ENCODE measurements around the gene KLK10. TPM values are rescaled to one million over a fixed set of nuclear protein-coding genes. Genes with fewer than 3 reads are reported as not detected.

The KLK10 gene
- total RNA-seq, 4 donors from 2014 or later, result 1.7 to 6.7 (median 4.1) TPM; not detected in 1

DNA sequence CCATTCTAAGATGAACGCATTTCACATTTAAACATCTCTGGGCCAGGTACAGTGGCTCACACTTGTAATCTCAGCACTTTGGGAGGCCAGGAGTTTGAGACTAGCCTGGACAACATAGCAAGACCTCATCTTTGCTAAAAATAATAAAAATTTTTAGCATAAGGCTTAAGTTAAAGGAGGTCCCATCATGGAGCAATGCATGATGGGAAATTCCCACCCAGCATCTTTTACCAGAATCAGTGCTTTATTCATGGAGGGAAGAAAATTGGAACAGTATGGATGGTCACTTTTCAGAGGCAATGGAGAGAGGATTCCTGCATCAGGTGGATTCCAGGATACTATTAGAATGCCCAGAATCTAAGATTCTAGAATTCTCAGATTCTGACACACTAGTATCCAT is 14.3 kb downstream of the KLK10 start:
- no peaks in the 10 kb centered on the region for H3K36me3 ChIP-seq
- TF ChIP-seq POLR2A (IDR thresholded peaks at IDR 0.05), result no peak
- TF ChIP-seq EP300 (IDR thresholded peaks at IDR 0.05), result no peak
- no peak for TF ChIP-seq POLR2AphosphoS5 (IDR thresholded peaks at IDR 0.05)
- TF ChIP-seq, protein P1, sequence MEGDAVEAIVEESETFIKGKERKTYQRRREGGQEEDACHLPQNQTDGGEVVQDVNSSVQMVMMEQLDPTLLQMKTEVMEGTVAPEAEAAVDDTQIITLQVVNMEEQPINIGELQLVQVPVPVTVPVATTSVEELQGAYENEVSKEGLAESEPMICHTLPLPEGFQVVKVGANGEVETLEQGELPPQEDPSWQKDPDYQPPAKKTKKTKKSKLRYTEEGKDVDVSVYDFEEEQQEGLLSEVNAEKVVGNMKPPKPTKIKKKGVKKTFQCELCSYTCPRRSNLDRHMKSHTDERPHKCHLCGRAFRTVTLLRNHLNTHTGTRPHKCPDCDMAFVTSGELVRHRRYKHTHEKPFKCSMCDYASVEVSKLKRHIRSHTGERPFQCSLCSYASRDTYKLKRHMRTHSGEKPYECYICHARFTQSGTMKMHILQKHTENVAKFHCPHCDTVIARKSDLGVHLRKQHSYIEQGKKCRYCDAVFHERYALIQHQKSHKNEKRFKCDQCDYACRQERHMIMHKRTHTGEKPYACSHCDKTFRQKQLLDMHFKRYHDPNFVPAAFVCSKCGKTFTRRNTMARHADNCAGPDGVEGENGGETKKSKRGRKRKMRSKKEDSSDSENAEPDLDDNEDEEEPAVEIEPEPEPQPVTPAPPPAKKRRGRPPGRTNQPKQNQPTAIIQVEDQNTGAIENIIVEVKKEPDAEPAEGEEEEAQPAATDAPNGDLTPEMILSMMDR (IDR thresholded peaks at IDR 0.05), result no peak
- no peak overlapping the region for H3K4me3 ChIP-seq
- peaks cover 90% of the 10 kb centered on the region for H3K27me3 ChIP-seq
- no peaks in the 10 kb centered on the region for H3K4me1 ChIP-seq
- ATAC-seq, result no peak
- H3K9me3 ChIP-seq, result no peaks in the 10 kb centered on the region
- 71 to 78% methylated on average over 1 of the region's 1 CpG for WGBS, 2 donors (ENCODE audit: low coverage in 1 of 2)
- no peak overlapping the region for H3K27ac ChIP-seq

DNA sequence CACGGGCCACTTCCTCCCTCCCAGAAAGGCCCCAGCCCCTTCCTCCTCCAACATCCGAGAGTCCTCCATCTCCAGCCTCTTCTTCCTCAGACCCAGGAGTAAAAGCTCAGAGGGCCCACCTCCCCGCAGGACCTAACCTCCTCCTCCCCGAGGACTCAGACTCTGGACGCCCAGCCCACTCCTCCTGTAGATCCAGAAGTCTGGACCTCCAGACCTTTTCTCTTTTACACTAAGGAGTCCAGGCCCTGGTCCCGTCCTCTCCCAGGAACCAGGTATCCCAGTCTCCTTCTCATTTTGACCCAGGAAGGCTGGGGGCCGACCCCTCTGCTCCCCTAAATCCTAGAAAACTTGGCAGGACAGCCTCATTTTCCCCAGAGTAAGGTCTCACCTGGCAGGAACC is 16.2 kb downstream of the KLK10 start:
- no peaks in the 10 kb centered on the region for H3K9me3 ChIP-seq
- peaks cover 87% of the 10 kb centered on the region for H3K27me3 ChIP-seq
- 78% methylated on average over 5 of the region's 7 CpGs; no CpG with 5 or more reads in 1 of the 2 donors for WGBS, 2 donors (ENCODE audit: low coverage in 1 of 2)
- ATAC-seq, result no peak
- no peaks in the 10 kb centered on the region for H3K36me3 ChIP-seq
- H3K27ac ChIP-seq, result no peak overlapping the region
- TF ChIP-seq, protein P1 (IDR thresholded peaks at IDR 0.05), result no peak
- no peak for TF ChIP-seq POLR2A (IDR thresholded peaks at IDR 0.05)
- TF ChIP-seq EP300 (IDR thresholded peaks at IDR 0.05), result no peak
- no peak for TF ChIP-seq POLR2AphosphoS5 (IDR thresholded peaks at IDR 0.05)
- no peak overlapping the region for H3K4me3 ChIP-seq
- no peaks in the 10 kb centered on the region for H3K4me1 ChIP-seq

DNA sequence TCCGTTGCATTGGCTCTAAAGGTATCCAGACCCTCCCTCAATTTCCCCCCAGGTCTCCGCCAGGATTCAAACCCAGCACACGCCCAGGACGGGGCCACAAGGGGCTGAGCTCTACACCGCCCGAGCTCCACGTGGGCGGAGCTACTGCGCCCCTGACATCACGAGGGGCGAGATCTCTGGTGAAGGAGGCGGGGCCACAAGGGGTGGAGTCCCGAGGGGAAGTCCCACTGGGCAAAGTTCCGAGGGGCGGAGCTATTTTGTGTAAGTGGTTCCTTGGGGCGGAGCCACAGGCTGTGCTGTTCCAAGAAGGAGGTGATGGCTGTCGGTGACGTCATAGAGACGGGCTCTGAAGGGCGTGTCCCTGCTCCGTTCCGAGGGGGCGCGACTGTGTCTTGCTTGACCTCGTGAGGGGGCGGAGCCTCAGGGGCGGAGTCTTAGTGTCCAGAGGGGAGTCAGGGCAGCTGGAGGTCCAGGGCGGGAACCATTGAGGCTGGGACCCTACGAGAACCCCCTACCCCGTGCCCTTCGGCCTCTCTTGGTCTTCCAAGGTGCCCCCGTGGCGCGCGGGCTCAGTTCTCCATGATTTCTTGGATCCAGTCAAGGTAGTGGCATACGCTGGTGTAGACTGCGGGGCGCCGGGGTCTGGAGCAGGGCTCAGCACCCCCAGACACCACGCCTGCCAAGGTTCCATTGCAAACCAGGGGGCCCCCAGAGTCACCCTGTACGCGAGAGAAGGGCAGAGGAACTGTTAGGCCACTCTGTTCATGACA is 16.8 kb downstream of the KLK10 start:
- H3K36me3 ChIP-seq, result no peaks in the 10 kb centered on the region
- H3K9me3 ChIP-seq, result no peaks in the 10 kb centered on the region
- H3K4me3 ChIP-seq, result no peak overlapping the region
- H3K27me3 ChIP-seq, result peaks cover 88% of the 10 kb centered on the region
- no peak overlapping the region for H3K27ac ChIP-seq
- no peaks in the 10 kb centered on the region for H3K4me1 ChIP-seq
- 28 to 79% methylated on average over 6 to 8 of the region's 42 CpGs for WGBS, 2 donors (ENCODE audit: low coverage in 1 of 2)
- peak; percentile 25 for ATAC-seq
- TF ChIP-seq POLR2AphosphoS5 (IDR thresholded peaks at IDR 0.05) (no peak), EP300 (IDR thresholded peaks at IDR 0.05) (no peak), POLR2A (IDR thresholded peaks at IDR 0.05) (no peak)
- TF ChIP-seq, protein P1 (IDR thresholded peaks at IDR 0.05), result no peak

DNA sequence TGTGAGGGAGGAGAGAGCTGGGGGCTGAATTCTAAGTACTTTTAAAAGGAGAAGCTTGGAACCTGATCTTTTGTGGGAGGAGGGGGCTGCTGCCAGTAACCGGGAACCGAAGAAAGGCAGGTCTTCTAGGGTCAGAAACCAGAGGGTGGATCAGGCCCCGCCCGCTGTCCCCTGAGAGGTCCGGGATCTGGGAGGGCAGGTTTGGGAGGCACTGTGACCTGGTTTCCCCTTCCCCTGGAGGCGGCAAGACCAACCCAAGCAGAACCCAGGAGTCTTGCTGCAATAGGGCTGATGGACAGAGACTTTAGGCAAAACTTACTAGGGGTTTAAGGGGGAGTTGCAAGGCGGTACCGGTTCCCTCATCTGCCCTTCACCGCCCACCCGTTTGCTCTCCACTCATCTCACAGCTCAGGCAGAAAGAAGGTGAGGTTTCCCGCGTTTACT is 17.4 kb downstream of the KLK10 start:
- Histone ChIP-seq H3K36me3 (no peaks in the 10 kb centered on the region), H3K9me3 (no peaks in the 10 kb centered on the region), H3K27me3 (peaks cover 84% of the 10 kb centered on the region), H3K27ac (no peak overlapping the region), H3K4me1 (no peaks in the 10 kb centered on the region), H3K4me3 (no peak overlapping the region)
- 23 to 25% methylated on average over 4 of the region's 12 CpGs for WGBS, 2 donors (ENCODE audit: low coverage in 1 of 2)
- TF ChIP-seq POLR2AphosphoS5 (IDR thresholded peaks at IDR 0.05) (no peak), EP300 (IDR thresholded peaks at IDR 0.05) (no peak), POLR2A (IDR thresholded peaks at IDR 0.05) (no peak)
- TF ChIP-seq, protein P1 (IDR thresholded peaks at IDR 0.05), result no peak
- no peak for ATAC-seq

DNA sequence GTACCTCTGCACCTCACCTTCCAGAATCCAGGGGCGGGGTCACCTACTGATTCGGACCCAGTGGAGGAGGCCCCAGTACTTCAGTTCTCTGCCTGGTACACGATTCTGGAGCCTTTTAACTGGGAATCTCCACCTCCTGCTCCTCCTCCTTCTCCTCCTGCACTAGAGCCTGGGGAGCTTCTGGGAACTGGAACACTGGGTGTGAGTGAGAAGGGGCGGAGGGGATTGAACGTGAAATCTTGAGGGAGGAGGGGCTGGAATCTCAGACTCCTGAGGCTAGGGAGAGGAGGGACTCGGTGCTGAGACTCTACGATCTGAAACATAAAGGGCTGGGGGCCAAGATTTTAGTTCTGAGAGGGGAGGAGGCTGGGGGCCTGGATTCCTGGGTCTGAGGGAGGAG is 18.0 kb downstream of the KLK10 start, which contains the start of gene KLK8:
TSS of gene KLK8 (minus strand) at position 90 of the 400 bp plus-strand sequence. CDS start 437 bp downstream, outside the sequence.
- Histone ChIP-seq H3K27ac (no peak within 1 kb of the TSS), H3K4me1 (no peaks in the 10 kb centered on the region), H3K36me3 (no peaks in the 10 kb centered on the region), H3K9me3 (no peaks in the 10 kb centered on the region), H3K27me3 (peaks cover 78% of the 10 kb centered on the region), H3K4me3 (no peak within 1 kb of the TSS)
- TF ChIP-seq EP300 (IDR thresholded peaks at IDR 0.05), result no peak
- 0 to 11% methylated on average over 2 to 3 of the region's 7 CpGs for WGBS, 2 donors (ENCODE audit: low coverage in 1 of 2)
- ATAC-seq, result no peak

Measured in gastroesophageal sphincter (tissue), 4 donors.